IPS DF 4.7 (cell line): Measurements from ENCODE around the gene EIF1.
"Not testable (repeated sequence)": the region's sequence is repeated elsewhere in the genome, so short reads cannot be mapped to it uniquely, and the experiment has no call there.

Experiments
- DNase-seq: peaks from one replicate; pipeline ENCODE4 v3.0.0-alpha.2; 2013; ENCODE audit warnings: low spot score; ENCODE audit errors: extremely low read depth

The EIF1 gene

GRCh38 chr17:41678907-41679739 is 9.6 kb upstream of the EIF1 start:
- DNase-seq, result no peak

- DNase-seq, result no peak
Measured at GRCh38 chr17:41679740-41680425, 8.8 kb upstream of the EIF1 start.

GRCh38 chr17:41680426-41681040 is 8.2 kb upstream of the EIF1 start:
- DNase-seq, result no peak

- DNase-seq, result no peak
Measured at GRCh38 chr17:41681776-41682175, 6.9 kb upstream of the EIF1 start.

GRCh38 chr17:41682631-41683030 is 6.1 kb upstream of the EIF1 start:
- no peak for DNase-seq

GRCh38 chr17:41683441-41684007 is 5.2 kb upstream of the EIF1 start:
- no peak for DNase-seq

GRCh38 chr17:41684035-41684434 is 4.7 kb upstream of the EIF1 start:
- no peak for DNase-seq

GRCh38 chr17:41685753-41686152 is 2.9 kb upstream of the EIF1 start:
- not testable (repeated sequence) for DNase-seq

- DNase-seq, result no peak
Measured at GRCh38 chr17:41686281-41686680, 2.4 kb upstream of the EIF1 start.

- no peak for DNase-seq
Measured at GRCh38 chr17:41687828-41688640, 651 bp upstream of the EIF1 start.

- DNase-seq, result no peak
Measured at GRCh38 chr17:41689497-41690299, 1.0 kb downstream of the EIF1 start.

- no peak for DNase-seq
Measured at GRCh38 chr17:41690497-41690896, 1.8 kb downstream of the EIF1 start.

GRCh38 chr17:41691031-41691777 is 2.5 kb downstream of the EIF1 start:
- DNase-seq, result no peak

- DNase-seq, result no peak
Measured at GRCh38 chr17:41692722-41693521, 4.2 kb downstream of the EIF1 start.

- DNase-seq, result no peak
Measured at GRCh38 chr17:41695134-41695661, 6.5 kb downstream of the EIF1 start.

GRCh38 chr17:41695954-41696757 is 7.5 kb downstream of the EIF1 start:
- DNase-seq, result no peak

- DNase-seq, result no peak
Measured at GRCh38 chr17:41697122-41697962, 8.7 kb downstream of the EIF1 start.
